GM23338 (cell line): ENCODE measurements around the gene DEPDC5. TPM values are rescaled to one million over a fixed set of nuclear protein-coding genes. Genes with fewer than 3 reads are reported as not detected.

ENCODE experiments used
- ATAC-seq: fragments of 200-7000 bp; cut with Tn5 transposase; 3 replicates; pipeline ENCODE4 v1.9.1; 2020
- DNase-seq: peaks from one replicate; pipeline ENCODE4 v3.0.0-alpha.2; 2015; ENCODE audit warnings: low spot score
- H2AFZ ChIP-seq: fragments of 200-600 bp; sonication (generic); 2 replicates; pipeline ENCODE4 v1.8.0; 2016; ENCODE audit warnings: antibody characterized with exemption, mild to moderate bottlenecking, moderate library complexity
- H3F3A ChIP-seq: fragments of 200-600 bp; sonication (generic); replicated peaks from 2 replicates; pipeline ENCODE4 v1.8.0; 2017; ENCODE audit warnings: antibody characterized with exemption, mixed run types, low read depth
- H3K27ac ChIP-seq: fragments of 200-600 bp; sonication (generic); 2 replicates; pipeline ENCODE4 v1.6.1; 2016; ENCODE audit warnings: low read depth
- H3K27me3 ChIP-seq: fragments of 200-600 bp; sonication (generic); 2 replicates; pipeline ENCODE4 v1.8.0; 2016; ENCODE audit warnings: mild to moderate bottlenecking, mixed run types, moderate library complexity; ENCODE audit not compliant: insufficient read depth
- H3K36me3 ChIP-seq: fragments of 200-600 bp; sonication (generic); 2 replicates; pipeline ENCODE4 v1.8.0; 2016; ENCODE audit warnings: mild to moderate bottlenecking; ENCODE audit not compliant: insufficient read depth
- H3K4me1 ChIP-seq: fragments of 200-600 bp; sonication (generic); 2 replicates; pipeline ENCODE4 v1.8.0; 2016; ENCODE audit warnings: mild to moderate bottlenecking, moderate library complexity; ENCODE audit not compliant: insufficient read depth
- H3K4me2 ChIP-seq: fragments of 200-600 bp; sonication (generic); 2 replicates; pipeline ENCODE4 v1.7.1; 2017; ENCODE audit warnings: mixed run types
- H3K4me3 ChIP-seq: fragments of 200-600 bp; sonication (generic); 2 replicates; pipeline ENCODE4 v1.6.1; 2016; ENCODE audit warnings: mixed run types
- H3K79me2 ChIP-seq: fragments of 200-600 bp; sonication (generic); replicated peaks from 2 replicates; pipeline ENCODE4 v1.8.0; 2017; ENCODE audit warnings: mild to moderate bottlenecking; ENCODE audit not compliant: insufficient read depth
- H3K9me2 ChIP-seq: fragments of 200-600 bp; sonication (generic); 2 replicates; pipeline ENCODE4 v1.8.0; 2017; ENCODE audit not compliant: insufficient read depth
- H4K20me1 ChIP-seq: fragments of 200-600 bp; sonication (generic); replicated peaks from 2 replicates; pipeline ENCODE4 v1.8.0; 2017; ENCODE audit warnings: mild to moderate bottlenecking; ENCODE audit not compliant: insufficient read depth
- H3K27ac Mint-ChIP-seq: 2 replicates; pipeline ENCODE4 v1.8.0; 2020; ENCODE audit warnings: inconsistent platforms, mild to moderate bottlenecking, moderate library complexity, mixed read lengths
- H3K27me3 Mint-ChIP-seq: 3 replicates; pipeline ENCODE4 v1.8.0; 2022; ENCODE audit warnings: low read depth, mild to moderate bottlenecking, moderate library complexity, mixed read lengths, inconsistent platforms; ENCODE audit not compliant: insufficient read depth, poor library complexity
- H3K36me3 Mint-ChIP-seq: 3 replicates; pipeline ENCODE4 v1.8.0; 2021; ENCODE audit warnings: low read depth, mild to moderate bottlenecking, inconsistent platforms, moderate library complexity, mixed read lengths
- H3K4me1 Mint-ChIP-seq: 3 replicates; pipeline ENCODE4 v1.8.0; 2020; ENCODE audit warnings: mild to moderate bottlenecking, inconsistent platforms, mixed read lengths
- H3K4me3 Mint-ChIP-seq: 3 replicates; pipeline ENCODE4 v1.8.0; 2021; ENCODE audit warnings: moderate library complexity, mild to moderate bottlenecking, inconsistent platforms, mixed read lengths
- H3K9me3 Mint-ChIP-seq: 3 replicates; pipeline ENCODE4 v1.8.0; 2020; ENCODE audit warnings: moderate library complexity, mild to moderate bottlenecking, inconsistent platforms, mixed read lengths
- JUNB ChIP-seq: IDR thresholded peaks from one replicate; pipeline ENCODE4 v1.6.1; 2016; ENCODE audit warnings: antibody characterized with exemption; ENCODE audit not compliant: unreplicated experiment
- POLR2AphosphoS5 ChIP-seq: IDR thresholded peaks from 2 replicates; pipeline ENCODE4 v1.6.1; 2016; ENCODE audit warnings: antibody characterized with exemption, low read depth
- ZNF114 ChIP-seq: fragments of 250-450 bp; sonication (Bioruptor Pico); IDR thresholded peaks from 2 replicates; pipeline ENCODE4 v1.5.0; 2020; ENCODE audit warnings: mild to moderate bottlenecking, moderate library complexity
- ZNF462 ChIP-seq: fragments of 250-450 bp; sonication (Bioruptor Pico); IDR thresholded peaks from 2 replicates; pipeline ENCODE4 v1.5.0; 2020; ENCODE audit warnings: mild to moderate bottlenecking, moderate library complexity
- polyA plus RNA-seq: library from polyadenylated mRNA; unstranded; fragments of >200 nt; fragmentation: Nextera tagmentation; extraction: Ambion mirVana; gene quantifications from 2 replicates; pipeline ENCODE4 v1.2.1, GENCODE V29; 2016
- total RNA-seq: library from RNA; depleted of rRNA; stranded (reverse); fragments of >200 nt; shearing (Covaris generic); gene quantifications from 2 replicates; pipeline ENCODE4 v1.2.3, GENCODE V29; 2014
- TF ChIP-seq, protein P1 (sequence below), 2 experiments: fragments of 200-600 bp in 1 of 2; sonication (generic) in 1 of 2; conservative IDR thresholded peaks; 2 replicates each; pipeline versions ENCODE4 v1.5.1 to v1.6.1; 2016 to 2017; ENCODE audit warnings: antibody characterized with exemption in 2 of 2, low read depth in 2 of 2, mild to moderate bottlenecking in 2 of 2, moderate library complexity in 1 of 2
- TF ChIP-seq, protein P2 (sequence below): IDR thresholded peaks from one replicate; pipeline ENCODE4 v1.6.1; 2018; ENCODE audit warnings: antibody characterized with exemption; ENCODE audit not compliant: unreplicated experiment

DEPDC5 gene
- total and polyA plus RNA-seq, 2 experiments from 2014 or later = 18.7 to 19.7 TPM

- Histone ChIP-seq H2AFZ (no peak overlapping the region), H3K36me3 (no peaks in the 10 kb centered on the region), H3K4me2 (no peak overlapping the region), H3K4me3 (no peak overlapping the region), H3K27ac (no peak overlapping the region), H3K9me2 (no peaks in the 10 kb centered on the region), H3K79me2 (no peaks in the 10 kb centered on the region), H4K20me1 (no peaks in the 10 kb centered on the region), H3K27me3 (no peaks in the 10 kb centered on the region), H3F3A (no peaks in the 10 kb centered on the region), H3K4me1 (peaks cover 10% of the 10 kb centered on the region; the same call in 1 of the 2 replicates)
- TF ChIP-seq ZNF462 (CRISPR knock-in tag) (no peak), ZNF114 (CRISPR knock-in tag) (no peak), JUNB (no peak), POLR2AphosphoS5 (no peak)
- TF ChIP-seq, protein P1, sequence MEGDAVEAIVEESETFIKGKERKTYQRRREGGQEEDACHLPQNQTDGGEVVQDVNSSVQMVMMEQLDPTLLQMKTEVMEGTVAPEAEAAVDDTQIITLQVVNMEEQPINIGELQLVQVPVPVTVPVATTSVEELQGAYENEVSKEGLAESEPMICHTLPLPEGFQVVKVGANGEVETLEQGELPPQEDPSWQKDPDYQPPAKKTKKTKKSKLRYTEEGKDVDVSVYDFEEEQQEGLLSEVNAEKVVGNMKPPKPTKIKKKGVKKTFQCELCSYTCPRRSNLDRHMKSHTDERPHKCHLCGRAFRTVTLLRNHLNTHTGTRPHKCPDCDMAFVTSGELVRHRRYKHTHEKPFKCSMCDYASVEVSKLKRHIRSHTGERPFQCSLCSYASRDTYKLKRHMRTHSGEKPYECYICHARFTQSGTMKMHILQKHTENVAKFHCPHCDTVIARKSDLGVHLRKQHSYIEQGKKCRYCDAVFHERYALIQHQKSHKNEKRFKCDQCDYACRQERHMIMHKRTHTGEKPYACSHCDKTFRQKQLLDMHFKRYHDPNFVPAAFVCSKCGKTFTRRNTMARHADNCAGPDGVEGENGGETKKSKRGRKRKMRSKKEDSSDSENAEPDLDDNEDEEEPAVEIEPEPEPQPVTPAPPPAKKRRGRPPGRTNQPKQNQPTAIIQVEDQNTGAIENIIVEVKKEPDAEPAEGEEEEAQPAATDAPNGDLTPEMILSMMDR (conservative IDR thresholded peaks at IDR 0.05; ENCODE audit: low read depth in 2 of 2) = no peak
- TF ChIP-seq, protein P2, sequence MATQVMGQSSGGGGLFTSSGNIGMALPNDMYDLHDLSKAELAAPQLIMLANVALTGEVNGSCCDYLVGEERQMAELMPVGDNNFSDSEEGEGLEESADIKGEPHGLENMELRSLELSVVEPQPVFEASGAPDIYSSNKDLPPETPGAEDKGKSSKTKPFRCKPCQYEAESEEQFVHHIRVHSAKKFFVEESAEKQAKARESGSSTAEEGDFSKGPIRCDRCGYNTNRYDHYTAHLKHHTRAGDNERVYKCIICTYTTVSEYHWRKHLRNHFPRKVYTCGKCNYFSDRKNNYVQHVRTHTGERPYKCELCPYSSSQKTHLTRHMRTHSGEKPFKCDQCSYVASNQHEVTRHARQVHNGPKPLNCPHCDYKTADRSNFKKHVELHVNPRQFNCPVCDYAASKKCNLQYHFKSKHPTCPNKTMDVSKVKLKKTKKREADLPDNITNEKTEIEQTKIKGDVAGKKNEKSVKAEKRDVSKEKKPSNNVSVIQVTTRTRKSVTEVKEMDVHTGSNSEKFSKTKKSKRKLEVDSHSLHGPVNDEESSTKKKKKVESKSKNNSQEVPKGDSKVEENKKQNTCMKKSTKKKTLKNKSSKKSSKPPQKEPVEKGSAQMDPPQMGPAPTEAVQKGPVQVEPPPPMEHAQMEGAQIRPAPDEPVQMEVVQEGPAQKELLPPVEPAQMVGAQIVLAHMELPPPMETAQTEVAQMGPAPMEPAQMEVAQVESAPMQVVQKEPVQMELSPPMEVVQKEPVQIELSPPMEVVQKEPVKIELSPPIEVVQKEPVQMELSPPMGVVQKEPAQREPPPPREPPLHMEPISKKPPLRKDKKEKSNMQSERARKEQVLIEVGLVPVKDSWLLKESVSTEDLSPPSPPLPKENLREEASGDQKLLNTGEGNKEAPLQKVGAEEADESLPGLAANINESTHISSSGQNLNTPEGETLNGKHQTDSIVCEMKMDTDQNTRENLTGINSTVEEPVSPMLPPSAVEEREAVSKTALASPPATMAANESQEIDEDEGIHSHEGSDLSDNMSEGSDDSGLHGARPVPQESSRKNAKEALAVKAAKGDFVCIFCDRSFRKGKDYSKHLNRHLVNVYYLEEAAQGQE = no peak
- H3K4me1 Mint-ChIP-seq = peaks cover 7% of the 10 kb centered on the region; the same call in 2 of the 3 replicates
- H3K27me3 Mint-ChIP-seq = peaks cover 2% of the 10 kb centered on the region
- H3K9me3 Mint-ChIP-seq = no peaks in the 10 kb centered on the region
- DNase-seq = no peak
- H3K36me3 Mint-ChIP-seq = no peaks in the 10 kb centered on the region; the same call in 2 of the 3 replicates
- no peak for ATAC-seq
- H3K27ac Mint-ChIP-seq = no peak overlapping the region
- H3K4me3 Mint-ChIP-seq = no peak overlapping the region
These were observed 107.5 kb downstream of the DEPDC5 start for GRCh38 chr22:31861226-31861840.
